ENCODE data around the gene FN1.
A peak's percentile ranks its signal among the peaks of the same experiment; 100 is the strongest.

Gene FN1

GRCh38 chr2:215405722-215406581, 29.9 kb downstream of the FN1 start:
- no peak for DNase-seq

DNA sequence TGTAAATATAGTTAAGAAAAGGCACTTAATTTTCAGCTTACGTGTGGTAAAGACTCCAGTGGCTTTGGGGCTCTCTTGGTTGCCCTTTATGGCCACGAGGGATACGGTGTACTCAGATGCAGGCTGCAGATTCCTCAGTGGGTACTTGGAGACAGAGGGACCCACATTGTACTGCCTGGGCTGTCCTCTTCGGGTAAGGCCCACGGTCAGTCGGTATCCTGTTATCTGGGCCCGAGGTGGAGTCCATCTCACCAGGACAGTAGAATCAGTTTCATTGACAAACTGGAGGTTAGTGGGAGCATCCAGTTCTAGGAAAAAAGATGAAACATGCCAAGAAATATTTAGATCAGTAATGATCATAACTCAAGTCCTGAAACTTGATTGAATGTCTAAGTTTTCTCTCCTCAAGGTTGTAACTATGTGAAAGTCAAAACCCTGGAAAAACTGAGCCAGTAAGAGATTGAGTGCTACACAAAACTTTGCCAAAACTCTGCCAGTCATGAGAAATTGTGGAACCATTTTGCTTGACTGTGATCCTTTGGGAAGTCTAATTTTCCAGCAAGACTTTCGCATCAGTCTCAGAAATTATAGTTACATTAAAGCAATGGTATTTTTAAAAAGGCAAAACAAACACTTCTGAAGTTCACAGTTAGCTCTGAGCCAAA, 31.4 kb downstream of the FN1 start:
- no peak for DNase-seq

GRCh38 chr2:215403441-215404347, 32.2 kb downstream of the FN1 start:
- no peak for DNase-seq

- DNase-seq: peak in 1 of 2 experiments; percentile 2
These were observed 33.9 kb downstream of the FN1 start for GRCh38 chr2:215401896-215402379.

- no peak for DNase-seq
These were observed 36.7 kb downstream of the FN1 start for GRCh38 chr2:215399067-215399716.

GRCh38 chr2:215397632-215398341, 38.1 kb downstream of the FN1 start:
- no peak for DNase-seq

DNA sequence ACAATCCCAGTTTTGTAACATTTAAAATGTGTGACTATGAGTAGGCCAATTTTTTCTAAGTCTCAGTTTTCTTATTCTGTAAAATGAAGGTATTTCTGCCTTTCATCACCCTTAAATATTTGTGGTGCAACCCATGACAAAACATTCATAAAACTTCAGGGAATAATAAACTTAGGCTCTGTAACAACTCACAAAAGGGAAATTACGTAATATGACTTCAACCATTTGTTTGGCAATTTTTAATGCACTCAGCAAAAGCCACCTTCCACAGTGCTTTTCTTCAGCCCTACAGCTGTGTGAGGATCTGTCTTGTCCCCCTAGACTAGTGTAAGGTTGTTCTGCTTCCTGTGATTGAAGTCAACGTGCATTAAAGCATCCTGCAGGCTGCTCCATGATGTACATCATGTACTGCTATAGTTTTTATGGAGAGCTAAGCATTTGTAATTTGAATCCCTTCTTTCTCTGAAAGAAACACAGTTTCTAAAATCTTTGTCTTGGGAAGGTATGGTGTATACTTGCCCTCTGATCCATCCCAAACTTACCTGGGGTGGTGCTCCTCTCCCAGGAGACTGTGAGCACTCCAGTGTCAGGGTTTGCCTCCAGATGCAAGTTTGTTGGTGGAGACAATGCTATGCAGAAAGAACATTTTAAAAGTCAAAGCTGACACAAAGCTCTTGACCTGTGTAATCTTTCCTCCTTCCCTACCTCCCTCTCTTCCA, 39.1 kb downstream of the FN1 start:
- DNase-seq: no peak

GRCh38 chr2:215395687-215396460, 40.0 kb downstream of the FN1 start:
- DNase-seq: no peak

GRCh38 chr2:215394102-215394805, 41.6 kb downstream of the FN1 start:
- DNase-seq: no peak

- no peak for DNase-seq
These were observed 43.1 kb downstream of the FN1 start for GRCh38 chr2:215392687-215393270.

DNA sequence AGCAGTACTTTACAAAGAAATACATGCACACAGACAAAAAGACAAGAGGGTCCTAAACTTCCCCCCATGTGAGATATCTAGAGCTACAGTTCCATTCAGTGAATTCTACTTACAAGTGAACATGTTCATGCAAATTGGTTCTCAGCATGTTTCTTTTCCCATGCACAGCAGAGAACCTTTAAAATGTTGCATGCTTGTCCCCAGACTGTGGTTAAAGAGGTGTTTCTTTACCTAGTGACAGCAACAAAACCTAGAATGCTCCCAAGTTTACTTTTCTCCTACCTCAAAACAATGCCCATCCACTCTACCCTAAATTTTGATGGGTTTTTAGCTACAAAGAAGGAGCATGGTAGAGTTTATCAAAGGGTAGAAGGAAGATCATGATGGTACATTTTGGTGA, 43.7 kb downstream of the FN1 start:
- DNase-seq: no peak

GRCh38 chr2:215391531-215391930, 44.3 kb downstream of the FN1 start:
- no peak for DNase-seq

- DNase-seq: no peak
These were observed 45.3 kb downstream of the FN1 start for GRCh38 chr2:215390550-215390913.

DNA sequence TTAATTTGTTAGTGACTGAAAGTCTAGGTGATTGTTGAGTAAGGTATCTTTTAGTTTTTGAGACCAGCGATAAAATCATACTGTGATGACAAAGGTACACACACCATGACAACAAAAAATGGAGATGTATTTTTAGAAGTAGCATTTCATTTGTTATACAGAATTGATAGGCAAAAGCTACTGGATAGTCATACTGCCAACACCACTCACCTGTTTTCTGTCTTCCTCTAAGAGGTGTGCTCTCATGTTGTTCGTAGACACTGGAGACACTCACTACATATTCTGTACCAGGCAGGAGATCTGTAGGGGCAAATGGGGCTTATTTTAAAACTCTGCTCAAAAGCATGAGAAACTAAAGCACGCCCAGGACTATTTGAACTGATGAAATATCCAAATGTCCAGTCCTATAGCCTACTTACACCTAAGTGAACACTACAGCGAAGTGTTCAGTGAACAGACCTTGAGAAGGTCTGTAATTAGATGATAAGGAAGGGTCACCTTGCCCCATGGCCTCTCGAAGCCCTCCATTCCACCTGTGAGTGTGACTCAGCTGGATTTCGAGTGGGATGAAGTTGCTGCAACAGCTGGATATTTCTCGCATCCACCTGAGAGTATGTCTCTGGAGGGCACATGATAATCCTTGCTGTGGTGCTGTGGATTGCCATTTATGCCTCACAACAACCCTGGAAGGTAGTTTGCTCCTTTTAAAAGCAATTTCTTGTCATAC, 47.7 kb downstream of the FN1 start:
- DNase-seq: no peak

DNA sequence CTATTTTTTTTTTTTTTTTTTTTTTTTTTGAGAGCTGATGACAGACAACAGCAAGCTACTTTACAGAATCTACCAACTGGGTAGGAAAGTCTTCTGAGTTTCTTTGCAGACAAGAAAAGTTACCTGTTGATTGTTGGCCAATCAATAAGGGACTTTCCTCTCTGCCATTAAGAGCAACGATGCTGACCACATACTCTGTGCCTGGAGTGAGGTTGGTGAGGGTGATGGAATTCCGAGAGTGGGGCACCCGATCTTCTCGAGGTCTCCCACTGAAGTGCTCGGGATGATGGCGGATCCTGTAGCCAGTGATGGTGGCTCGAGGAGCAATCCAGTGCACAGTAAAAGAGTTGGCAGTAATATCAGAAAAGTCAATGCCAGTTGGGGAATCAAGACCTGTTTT, 49.3 kb downstream of the FN1 start:
- no peak for DNase-seq

DNA sequence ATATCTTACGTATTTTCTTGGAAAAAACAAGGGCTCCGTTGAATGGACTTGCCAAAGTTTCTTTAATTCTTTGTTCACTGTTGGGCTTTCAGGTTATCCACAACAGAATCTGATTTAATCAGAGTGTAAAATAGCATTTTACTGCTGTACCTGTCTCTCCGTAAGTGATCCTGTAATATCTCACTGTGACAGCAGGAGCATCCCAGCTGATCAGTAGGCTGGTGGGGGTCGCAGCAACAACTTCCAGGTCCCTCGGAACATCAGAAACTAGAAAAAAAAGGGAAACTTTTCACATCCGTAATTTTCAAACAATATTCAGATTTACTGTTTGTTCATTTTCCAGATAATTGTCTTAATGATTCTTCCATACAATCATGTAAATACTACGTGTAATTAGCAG, 51.2 kb downstream of the FN1 start:
- no peak for DNase-seq

DNA sequence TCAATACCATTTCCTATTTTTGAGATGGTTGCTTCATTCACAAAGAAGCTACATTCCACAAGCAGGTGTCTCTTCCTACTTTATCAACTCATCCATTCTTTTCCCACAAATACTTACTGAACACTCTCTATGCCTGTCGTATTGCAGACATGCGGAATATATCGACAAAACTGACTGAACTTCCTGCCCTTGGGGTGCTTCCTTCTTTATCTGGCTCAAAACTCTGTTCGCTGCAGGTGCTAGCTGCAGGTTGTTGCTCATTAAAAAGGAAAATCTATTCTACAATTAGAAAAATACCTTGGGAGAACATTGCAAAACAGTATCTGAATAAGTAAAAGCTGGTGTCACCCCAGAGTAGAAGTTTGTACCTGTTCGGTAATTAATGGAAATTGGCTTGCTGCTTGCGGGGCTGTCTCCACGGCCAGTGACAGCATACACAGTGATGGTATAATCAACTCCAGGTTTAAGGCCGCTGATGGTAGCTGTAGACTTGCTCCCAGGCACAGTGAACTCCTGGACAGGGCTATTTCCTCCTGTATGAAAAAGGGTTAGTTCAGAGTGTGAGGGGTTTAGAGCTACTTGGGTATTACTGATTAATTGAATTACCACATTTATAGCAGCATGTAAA, 52.1 kb downstream of the FN1 start:
- no peak for DNase-seq

DNA sequence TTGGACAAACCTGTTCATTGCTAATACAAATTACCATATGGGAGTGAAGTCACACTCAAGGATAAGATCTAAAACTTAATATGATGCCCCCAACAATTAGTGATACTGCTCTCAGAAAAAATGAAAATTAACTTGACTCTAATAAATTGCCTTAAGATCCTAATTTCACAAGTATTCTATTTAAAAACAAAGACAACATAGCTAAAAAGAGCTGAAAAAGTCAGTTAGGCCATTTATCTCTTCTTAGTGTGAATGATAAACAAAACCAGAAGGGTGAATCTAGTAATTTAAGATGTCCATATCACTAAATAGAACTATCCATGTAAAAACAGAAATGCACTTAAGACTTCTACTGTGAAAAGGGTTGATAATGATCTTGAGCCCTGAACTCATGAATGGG, 53.4 kb downstream of the FN1 start:
- no peak for DNase-seq
